ENCODE measurements around the gene TSEN15.

- TF ChIP-seq ZNF148 (tag by site-specific recombination; IDR thresholded peaks at IDR 0.05; ENCODE audit: borderline replicate concordance) (no peak), ZNF549 (tag by site-specific recombination; IDR thresholded peaks at IDR 0.05) (no peak), ZNF274 (IDR thresholded peaks at IDR 0.05; ENCODE audit: low read length) (no peak), ZNF274 (tag by site-specific recombination; IDR thresholded peaks at IDR 0.05; ENCODE audit: borderline replicate concordance) (no peak), ZNF555 (tag by site-specific recombination; conservative IDR thresholded peaks at IDR 0.05) (no peak), ZNF704 (tag by site-specific recombination; IDR thresholded peaks at IDR 0.05) (no peak), REST (tag by site-specific recombination; IDR thresholded peaks at IDR 0.05) (no peak), HOXA7 (CRISPR knock-in tag; IDR thresholded peaks at IDR 0.05; ENCODE audit: borderline replicate concordance) (no peak), ZBTB7A (tag by site-specific recombination; IDR thresholded peaks at IDR 0.05; ENCODE audit: low read depth) (no peak), SP3 (tag by site-specific recombination; IDR thresholded peaks at IDR 0.05) (no peak), CTCF (tag by site-specific recombination; IDR thresholded peaks at IDR 0.05) (no peak), SCRT2 (tag by site-specific recombination; IDR thresholded peaks at IDR 0.05) (no peak), MEIS1 (CRISPR knock-in tag; IDR thresholded peaks at IDR 0.05; ENCODE audit: borderline replicate concordance) (no peak)
Measured at GRCh38 chr1:184004935-184005334, 46.6 kb upstream of the TSEN15 start.

Measured in HEK293 (cell line).